ENCODE measurements around the gene PHF13. TPM values are rescaled to one million over a fixed set of nuclear protein-coding genes. Genes with fewer than 3 reads are reported as not detected.
"Not testable (repeated sequence)": the region's sequence is repeated elsewhere in the genome, so short reads cannot be mapped to it uniquely, and the experiment has no call there.

PHF13 gene
- total RNA-seq, 2 donors from 2014 or later: 36.9 to 47.8 TPM

DNA sequence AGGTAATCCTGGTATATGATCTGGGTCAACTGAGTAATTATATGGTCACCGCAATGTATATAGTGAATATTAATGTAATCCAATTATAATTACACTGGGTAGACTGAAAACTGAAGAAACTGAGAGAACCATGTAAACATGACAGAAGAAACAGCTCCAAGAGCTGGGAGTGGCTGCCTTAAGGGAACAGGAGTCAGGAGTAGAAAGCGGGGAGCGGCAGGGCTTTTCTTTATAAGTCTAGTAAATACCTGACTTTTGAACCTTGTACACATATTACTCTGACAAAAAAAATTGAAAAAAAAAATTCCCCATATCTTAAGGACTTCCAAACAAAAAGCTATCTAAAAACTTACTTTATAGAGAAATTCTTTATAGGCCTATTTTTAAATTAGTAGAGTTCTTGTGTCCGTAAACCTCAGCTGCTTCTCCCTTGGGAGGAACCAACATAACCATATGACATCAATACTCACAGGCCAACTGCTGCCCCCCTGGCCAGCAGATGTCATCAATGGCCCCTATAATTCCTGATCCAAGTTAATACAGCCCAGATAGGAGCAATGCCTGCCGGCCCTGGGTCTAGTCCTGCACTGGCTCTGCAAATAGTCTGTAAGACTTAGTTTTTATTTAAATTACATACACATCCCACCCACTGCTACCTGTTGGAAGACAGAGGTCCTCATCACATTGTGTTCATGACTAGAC lies 45.0 kb downstream of the PHF13 start:
- no peaks in the 10 kb centered on the region for H3K27me3 ChIP-seq (ENCODE audit: control insufficient read depth, insufficient read depth, low read length, poor library complexity, severe bottlenecking)
- H3K36me3 ChIP-seq (ENCODE audit: control insufficient read depth, insufficient read depth, low read length): peaks cover 31% of the 10 kb centered on the region
- WGBS, 2 experiments (ENCODE audit: insufficient coverage in 1 of 2, insufficient read length in 1 of 2): 98 to 100% methylated on average over 2 to 4 of the region's 5 CpGs
- TF ChIP-seq, protein P1, sequence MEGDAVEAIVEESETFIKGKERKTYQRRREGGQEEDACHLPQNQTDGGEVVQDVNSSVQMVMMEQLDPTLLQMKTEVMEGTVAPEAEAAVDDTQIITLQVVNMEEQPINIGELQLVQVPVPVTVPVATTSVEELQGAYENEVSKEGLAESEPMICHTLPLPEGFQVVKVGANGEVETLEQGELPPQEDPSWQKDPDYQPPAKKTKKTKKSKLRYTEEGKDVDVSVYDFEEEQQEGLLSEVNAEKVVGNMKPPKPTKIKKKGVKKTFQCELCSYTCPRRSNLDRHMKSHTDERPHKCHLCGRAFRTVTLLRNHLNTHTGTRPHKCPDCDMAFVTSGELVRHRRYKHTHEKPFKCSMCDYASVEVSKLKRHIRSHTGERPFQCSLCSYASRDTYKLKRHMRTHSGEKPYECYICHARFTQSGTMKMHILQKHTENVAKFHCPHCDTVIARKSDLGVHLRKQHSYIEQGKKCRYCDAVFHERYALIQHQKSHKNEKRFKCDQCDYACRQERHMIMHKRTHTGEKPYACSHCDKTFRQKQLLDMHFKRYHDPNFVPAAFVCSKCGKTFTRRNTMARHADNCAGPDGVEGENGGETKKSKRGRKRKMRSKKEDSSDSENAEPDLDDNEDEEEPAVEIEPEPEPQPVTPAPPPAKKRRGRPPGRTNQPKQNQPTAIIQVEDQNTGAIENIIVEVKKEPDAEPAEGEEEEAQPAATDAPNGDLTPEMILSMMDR (conservative IDR thresholded peaks at IDR 0.05): no peak
- Mint-ChIP-seq H3K4me1 (no peaks in the 10 kb centered on the region), H3K4me3 (no peak overlapping the region), H3K27ac (no peak overlapping the region), H3K27me3 (ENCODE audit: insufficient read depth) (no peaks in the 10 kb centered on the region), H3K36me3 (ENCODE audit: low read depth) (peaks cover 36% of the 10 kb centered on the region), H3K9me3 (no peaks in the 10 kb centered on the region)
- no peaks in the 10 kb centered on the region for H3K4me1 ChIP-seq (ENCODE audit: control insufficient read depth, insufficient read depth, low read length)
- no peak overlapping the region for H3K27ac ChIP-seq (ENCODE audit: low read depth, low read length)
- H3K9me3 ChIP-seq (ENCODE audit: control insufficient read depth, low read length): no peaks in the 10 kb centered on the region
- H3K9ac ChIP-seq (ENCODE audit: extremely low read depth, low read length, poor library complexity, severe bottlenecking): no peak overlapping the region
- no peak overlapping the region for H3K4me3 ChIP-seq (ENCODE audit: low read length)
- no peak for DNase-seq

DNA sequence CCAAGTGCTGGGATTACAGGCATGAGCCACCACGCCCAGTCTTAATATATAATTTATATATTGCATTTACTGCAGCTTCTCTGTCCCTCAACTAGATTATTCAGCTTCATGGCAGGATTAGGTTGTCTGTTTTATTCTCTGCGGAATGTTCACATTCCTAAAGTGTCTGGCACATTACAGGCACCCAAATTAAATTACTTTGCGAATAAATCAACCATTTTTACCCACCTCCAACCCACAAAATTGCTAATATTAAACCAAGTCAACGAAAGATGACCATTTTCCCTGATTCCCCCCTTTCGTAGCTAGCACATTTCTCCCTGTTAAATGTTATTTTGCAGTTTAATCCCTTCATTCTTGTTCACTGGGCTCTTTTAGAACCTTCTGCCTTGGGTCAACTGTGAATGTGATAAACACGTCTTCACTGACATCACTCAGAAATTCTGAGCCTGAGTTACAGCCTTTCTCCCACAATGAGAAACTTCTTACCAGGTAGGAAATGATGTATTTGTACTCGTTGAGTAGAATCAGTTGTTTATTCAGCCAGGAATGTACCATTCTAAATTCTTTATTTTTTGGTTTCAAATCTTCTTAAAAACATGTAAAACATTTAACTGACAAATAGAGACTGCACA lies 47.0 kb downstream of the PHF13 start:
- Mint-ChIP-seq H3K27ac (no peak overlapping the region), H3K9me3 (no peaks in the 10 kb centered on the region), H3K4me3 (no peak overlapping the region), H3K4me1 (no peaks in the 10 kb centered on the region), H3K27me3 (ENCODE audit: insufficient read depth) (no peaks in the 10 kb centered on the region), H3K36me3 (ENCODE audit: low read depth) (peaks cover 43% of the 10 kb centered on the region)
- Histone ChIP-seq H3K27me3 (ENCODE audit: control insufficient read depth, insufficient read depth, low read length, poor library complexity, severe bottlenecking) (no peaks in the 10 kb centered on the region), H3K4me1 (ENCODE audit: control insufficient read depth, insufficient read depth, low read length) (no peaks in the 10 kb centered on the region), H3K9ac (ENCODE audit: extremely low read depth, low read length, poor library complexity, severe bottlenecking) (no peak overlapping the region), H3K4me3 (ENCODE audit: low read length) (no peak overlapping the region), H3K27ac (ENCODE audit: low read depth, low read length) (no peak overlapping the region), H3K9me3 (ENCODE audit: control insufficient read depth, low read length) (no peaks in the 10 kb centered on the region), H3K36me3 (ENCODE audit: control insufficient read depth, insufficient read depth, low read length) (peaks cover 32% of the 10 kb centered on the region)
- WGBS, 2 experiments (ENCODE audit: insufficient coverage in 1 of 2, insufficient read length in 1 of 2): 96% methylated on average over 5 to 7 of the region's 7 CpGs
- DNase-seq: no peak
- TF ChIP-seq, protein P1 (conservative IDR thresholded peaks at IDR 0.05): no peak

- peaks cover 59% of the 10 kb centered on the region for H3K36me3 Mint-ChIP-seq (ENCODE audit: low read depth)
- not testable (repeated sequence) for H3K9me3 ChIP-seq (ENCODE audit: control insufficient read depth, low read length); H3K27ac ChIP-seq (ENCODE audit: low read depth, low read length); H3K9me3 Mint-ChIP-seq; H3K4me3 Mint-ChIP-seq; H3K27me3 Mint-ChIP-seq (ENCODE audit: insufficient read depth); H3K9ac ChIP-seq (ENCODE audit: extremely low read depth, low read length, poor library complexity, severe bottlenecking); H3K27me3 ChIP-seq (ENCODE audit: control insufficient read depth, insufficient read depth, low read length, poor library complexity, severe bottlenecking); H3K4me1 Mint-ChIP-seq; H3K4me1 ChIP-seq (ENCODE audit: control insufficient read depth, insufficient read depth, low read length); DNase-seq; H3K4me3 ChIP-seq (ENCODE audit: low read length); H3K27ac Mint-ChIP-seq
- H3K36me3 ChIP-seq (ENCODE audit: control insufficient read depth, insufficient read depth, low read length): peaks cover 48% of the 10 kb centered on the region
- 92 to 95% methylated on average over 5 to 7 of the region's 7 CpGs for WGBS, 2 experiments (ENCODE audit: insufficient coverage in 1 of 2, insufficient read length in 1 of 2)
Observed at GRCh38 chr1:6662468-6662867, 48.9 kb downstream of the PHF13 start.
